Spleen (tissue), 11 donors: ENCODE results near the gene MTMR6. TPM values are rescaled to one million over a fixed set of nuclear protein-coding genes. Genes with fewer than 3 reads are reported as not detected.

Source experiments
- DNase-seq: peaks from one replicate; pipeline ENCODE4 v3.0.0-alpha.2; 2020
- H3K27ac ChIP-seq, 8 donors: fragments of 200-600 bp; sonication (generic) in 7 of 8; 1 replicate in 4 of 8; 2 replicates in 4 of 8; pipeline versions ENCODE4 v1.5.0 to v1.8.0; 2016 to 2021; ENCODE audit warnings: inconsistent platforms in 4 of 8, mild to moderate bottlenecking in 4 of 8, moderate library complexity in 1 of 8
- H3K27me3 ChIP-seq, 7 donors: fragments of 200-600 bp; sonication (generic) in 6 of 7; replicated peaks in 1 of 7; 1 replicate in 4 of 7; 2 replicates in 3 of 7; pipeline versions ENCODE4 v1.5.0 to v1.8.0; 2016 to 2021; ENCODE audit warnings: inconsistent platforms in 3 of 7, mild to moderate bottlenecking in 1 of 7
- H3K36me3 ChIP-seq, 6 donors: fragments of 200-600 bp; sonication (generic) in 5 of 6; 1 replicate in 4 of 6; 2 replicates in 2 of 6; pipeline versions ENCODE4 v1.5.0 to v1.8.0; 2016 to 2021; ENCODE audit warnings: inconsistent platforms in 2 of 6
- H3K4me1 ChIP-seq, 6 donors: fragments of 200-600 bp; sonication (generic) in 5 of 6; 1 replicate in 3 of 6; 2 replicates in 3 of 6; pipeline versions ENCODE4 v1.5.0 to v1.8.0; 2016 to 2021; ENCODE audit warnings: inconsistent platforms in 3 of 6
- H3K4me3 ChIP-seq, 8 donors: fragments of 200-600 bp; sonication (generic) in 7 of 8; 1 replicate in 4 of 8; 2 replicates in 4 of 8; pipeline versions ENCODE4 v1.5.0 to v1.8.0; 2016 to 2021; ENCODE audit warnings: inconsistent platforms in 4 of 8, mild to moderate bottlenecking in 4 of 8, moderate library complexity in 2 of 8
- H3K9me3 ChIP-seq, 8 donors: fragments of 200-600 bp; sonication (generic) in 7 of 8; 1 replicate in 4 of 8; 2 replicates in 4 of 8; pipeline versions ENCODE4 v1.5.0 to v1.8.0; 2016 to 2021; ENCODE audit warnings: inconsistent platforms in 4 of 8
- CTCF ChIP-seq, 11 experiments: fragments of 200-600 bp in 7 of 11; fragments of 450-650 bp in 4 of 11; sonication (generic) in 4 of 11; IDR thresholded peaks in 8 of 11; conservative IDR thresholded peaks in 3 of 11; 1 replicate in 7 of 11; 2 replicates in 4 of 11; pipeline versions ENCODE4 v1.4.0 to v1.8.0; 2016 to 2021; ENCODE audit warnings: antibody characterized with exemption in 11 of 11, inconsistent platforms in 4 of 11, mild to moderate bottlenecking in 1 of 11
- POLR2A ChIP-seq, 3 donors: fragments of 450-650 bp; IDR thresholded peaks; one replicate each; pipeline ENCODE4 v1.5.1; 2017; ENCODE audit warnings: antibody characterized with exemption in 3 of 3, mild to moderate bottlenecking in 1 of 3
- POLR2AphosphoS5 ChIP-seq, 3 donors: sonication (generic); formaldehyde crosslinking; IDR thresholded peaks; one replicate each; pipeline ENCODE4 v1.5.1; 2017; ENCODE audit warnings: antibody characterized with exemption in 3 of 3
- WGBS, 5 donors: extraction: QIAGEN DNeasy Blood & Tissue Kit in 3 of 5; methylation state at CpG; one replicate each; pipeline versions ENCODE4 v1.1.5 to v1.1.7; 2013 to 2018; 5-methylcytosine and 5-hydroxymethylcytosine counted together
- intact Hi-C: fragments of 100-400 bp; cut with DNase I; formaldehyde crosslinking; loops from one replicate; pipeline ENCODE4 v1.15.0; 2023; ENCODE audit warnings: low total_unique reads
- polyA plus RNA-seq, 3 donors: library from polyadenylated mRNA; stranded (reverse); fragments of 200-250 nt; gene quantifications; one replicate each; pipeline ENCODE4 v1.2.1, GENCODE V29; 2013
- total RNA-seq, 7 donors: library from RNA; depleted of rRNA in 3 of 7; stranded (reverse); fragments of >200 nt in 3 of 7; fragmentation: NEBNext Ultra II Directional in 4 of 7; extraction: Animal tissue kit (Norgen Biotek cat#: 25700) in 4 of 7; gene quantifications; one replicate each; pipeline versions ENCODE4 v1.1.0 to v1.2.1, GENCODE V29; 2016 to 2021
- donor health status: healthy with polysubstance abuse.
- donor health status: DM: no; HTN: no; CAD: no; lungs with moderate emphysema.
- donor health status: DM: no; HTN: no; CAD: no.
- donor health status: Bipolar disorder and iron deficiency.
- donor health status: healthy.
- donor health status: DM: no; HTN: no; CAD: no.
- donor health status: DM: yes; HTN: yes; CAD: no.

The MTMR6 gene
- total and polyA plus RNA-seq, 10 donors = 5.4 to 28.3 (median 19.1) TPM

DNA sequence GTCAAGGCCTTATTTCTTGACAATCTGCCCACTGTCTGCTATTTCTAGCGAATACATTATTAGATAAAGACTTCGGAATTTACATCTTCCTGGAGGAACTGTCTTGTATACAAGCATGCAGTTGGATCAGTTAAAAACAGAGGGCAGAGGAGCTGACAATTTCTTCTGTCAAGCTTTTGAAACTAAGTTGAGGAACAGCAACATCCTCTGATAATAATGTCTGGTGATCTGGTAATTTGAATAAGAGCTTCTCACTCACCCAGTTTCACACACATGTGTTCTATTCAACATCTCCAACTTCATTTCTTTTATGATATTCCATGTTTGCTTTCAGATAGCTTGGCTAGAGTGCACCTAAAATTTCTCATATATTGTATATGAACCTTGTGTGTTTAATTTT, 50.2 kb downstream of the MTMR6 start:
- Histone ChIP-seq H3K36me3 (no peaks in the 10 kb centered on the region), H3K27me3 (no peaks in the 10 kb centered on the region), H3K4me1 (peaks cover 0 to 13% (median 0%) of the 10 kb centered on the region in 6 donors), H3K4me3 (no peak overlapping the region), H3K27ac (peak overlapping the region in 1 of 8 donors; percentile 35), H3K9me3 (no peaks in the 10 kb centered on the region)
- whole genome bisulfite sequencing, 5 donors = 70 to 85% (median 81%) methylated on average over 2 of the region's 2 CpGs
- no peak for TF ChIP-seq POLR2A (IDR thresholded peaks at IDR 0.05)
- TF ChIP-seq CTCF (IDR thresholded peaks at IDR 0.05 in 8 of 11, conservative IDR thresholded peaks at IDR 0.05 in 3 of 11) = no peak
- no peak for TF ChIP-seq POLR2AphosphoS5 (IDR thresholded peaks at IDR 0.05)
- intact Hi-C loops = loop anchor here (10.0 kb wide), 1 partner anchor 138 kb away; the partner anchor contains the start of gene ATP8A2
- no peak for DNase-seq

DNA sequence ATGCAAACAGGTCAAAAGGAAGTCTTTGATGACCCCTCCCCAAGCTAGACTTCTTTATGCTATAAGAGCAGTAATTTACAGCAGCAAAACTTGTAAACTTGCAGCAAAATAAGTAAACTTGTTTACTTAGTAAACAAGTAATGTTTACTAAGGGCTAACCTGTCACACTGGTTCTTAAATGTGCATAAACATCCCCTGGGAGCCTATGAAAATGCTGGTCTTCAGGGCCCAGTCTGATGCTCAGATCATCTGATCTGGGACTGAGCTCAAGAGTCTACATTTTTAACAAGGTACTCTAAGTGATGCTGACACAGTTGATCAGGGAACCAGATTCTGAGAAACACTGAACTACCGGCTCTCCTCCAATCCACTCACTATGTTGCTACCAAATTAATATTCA, 53.4 kb downstream of the MTMR6 start:
- intact Hi-C loops = loop anchor here (10.0 kb wide), 1 partner anchor 141 kb away; the partner anchor contains the start of gene ATP8A2
- Histone ChIP-seq H3K4me3 (no peak overlapping the region), H3K9me3 (no peaks in the 10 kb centered on the region)

GRCh38 chr13:25232937-25233515, 54.3 kb downstream of the MTMR6 start:
- TF ChIP-seq POLR2A (IDR thresholded peaks at IDR 0.05) (no peak), CTCF (IDR thresholded peaks at IDR 0.05 in 8 of 11, conservative IDR thresholded peaks at IDR 0.05 in 3 of 11) (peak in 10 of 11 experiments; percentile 16 to 69 (median 55)), POLR2AphosphoS5 (IDR thresholded peaks at IDR 0.05) (no peak)
- intact Hi-C loops = loop anchor here (10.0 kb wide), 1 partner anchor 142 kb away; the partner anchor contains the start of gene ATP8A2
- 16 to 31% (median 19%) methylated on average over 2 of the region's 2 CpGs for WGBS, 5 donors
- Histone ChIP-seq H3K36me3 (no peaks in the 10 kb centered on the region), H3K27me3 (peaks cover 0 to 16% (median 0%) of the 10 kb centered on the region in 7 donors), H3K9me3 (no peaks in the 10 kb centered on the region), H3K4me1 (peaks cover 0 to 13% (median 0%) of the 10 kb centered on the region in 6 donors), H3K4me3 (no peak overlapping the region), H3K27ac (no peak overlapping the region)
- DNase-seq = no peak

More for the DNA sequence above, 53.4 kb downstream of the MTMR6 start:
- Histone ChIP-seq H3K27ac (no peak overlapping the region), H3K36me3 (no peaks in the 10 kb centered on the region), H3K27me3 (peaks cover 0 to 7% (median 0%) of the 10 kb centered on the region in 7 donors), H3K4me1 (peaks cover 0 to 13% (median 0%) of the 10 kb centered on the region in 6 donors)
- TF ChIP-seq POLR2A (IDR thresholded peaks at IDR 0.05) (no peak), CTCF (IDR thresholded peaks at IDR 0.05 in 8 of 11, conservative IDR thresholded peaks at IDR 0.05 in 3 of 11) (no peak), POLR2AphosphoS5 (IDR thresholded peaks at IDR 0.05) (no peak)
- WGBS, 5 donors = 93 to 100% (median 97%) methylated on average over 1 of the region's 1 CpG
- DNase-seq = no peak

- no peaks in the 10 kb centered on the region for H3K36me3 ChIP-seq
- H3K27me3 ChIP-seq = peaks cover 0 to 21% (median 0%) of the 10 kb centered on the region in 7 donors
- 36 to 38% (median 36%) methylated on average over 5 of the region's 5 CpGs for WGBS, 5 donors
- DNase-seq = no peak
- no peaks in the 10 kb centered on the region for H3K9me3 ChIP-seq
- peaks cover 0 to 8% (median 0%) of the 10 kb centered on the region in 6 donors for H3K4me1 ChIP-seq
- intact Hi-C loops = loop anchor here (10.0 kb wide), 1 partner anchor 143 kb away; the partner anchor contains the start of gene ATP8A2
- no peak overlapping the region for H3K4me3 ChIP-seq
- TF ChIP-seq POLR2A (IDR thresholded peaks at IDR 0.05) = no peak
- TF ChIP-seq POLR2AphosphoS5 (IDR thresholded peaks at IDR 0.05) = no peak
- TF ChIP-seq CTCF (IDR thresholded peaks at IDR 0.05 in 8 of 11, conservative IDR thresholded peaks at IDR 0.05 in 3 of 11) = no peak
- H3K27ac ChIP-seq = no peak overlapping the region
Measured at GRCh38 chr13:25231517-25231916, 55.8 kb downstream of the MTMR6 start.
